HepG2 (cell line): ENCODE measurements around the gene SRRM2. TPM values are rescaled to one million over a fixed set of nuclear protein-coding genes. Genes with fewer than 3 reads are reported as not detected.

ENCODE experiments used
- ELF3 ChIP-seq: IDR thresholded peaks from 2 replicates; pipeline ENCODE4 v1.6.1; 2016; ENCODE audit warnings: missing genetic modification reagents, missing compliant biosample characterization
- ETV5 ChIP-seq: IDR thresholded peaks from 2 replicates; pipeline ENCODE4 v1.6.1; 2018; ENCODE audit warnings: missing biosample characterization, missing genetic modification reagents, inconsistent platforms, borderline replicate concordance
- KLF9 ChIP-seq: IDR thresholded peaks from 2 replicates; pipeline ENCODE4 v1.6.1; 2016; ENCODE audit warnings: low read depth
- POLR2AphosphoS5 ChIP-seq: IDR thresholded peaks from 2 replicates; pipeline ENCODE4 v1.6.1; 2012; ENCODE audit warnings: low read depth, low read length
- SAP130 ChIP-seq: IDR thresholded peaks from 2 replicates; pipeline ENCODE4 v1.6.1; 2016; ENCODE audit warnings: low read depth
- UBTF ChIP-seq: sonication (generic); formaldehyde crosslinking; IDR thresholded peaks from 2 replicates; pipeline ENCODE4 v1.4.0; 2020; ENCODE audit warnings: mild to moderate bottlenecking, missing genetic modification reagents
- ZBTB34 ChIP-seq: sonication (generic); formaldehyde crosslinking; IDR thresholded peaks from 2 replicates; pipeline ENCODE4 v1.8.0; 2022; ENCODE audit warnings: mild to moderate bottlenecking, missing genetic modification reagents
- ZC3H13 ChIP-seq: sonication (generic); formaldehyde crosslinking; IDR thresholded peaks from 2 replicates; pipeline ENCODE4 v1.8.1; 2023; ENCODE audit warnings: mild to moderate bottlenecking, missing genetic modification reagents, moderate library complexity
- ZNF12 ChIP-seq: sonication (generic); formaldehyde crosslinking; IDR thresholded peaks from 2 replicates; pipeline ENCODE4 v1.5.0; 2020; ENCODE audit warnings: missing genetic modification reagents
- polyA plus RNA-seq, 8 experiments: library from polyadenylated mRNA; depleted of rRNA in 3 of 8; stranded (reverse) in 7 of 8; unstranded in 1 of 8; fragments of >200 nt; fragmentation: Illumina TruSeq in 4 of 8; extraction: Trizol in 4 of 8; gene quantifications; 2 replicates each; pipeline versions ENCODE4 v1.2.1 to v1.2.3, GENCODE V29; 2011 to 2016; ENCODE audit warnings: low read depth in 4 of 8, missing spikeins in 1 of 8, mixed read lengths in 1 of 8; ENCODE audit not compliant: insufficient read depth in 1 of 8
- total RNA-seq, 5 experiments: library from RNA; depleted of rRNA; stranded (reverse); fragments of >200 nt; fragmentation: Illumina TruSeq; extraction: Trizol; gene quantifications; 2 replicates each; pipeline ENCODE4 v1.2.3, GENCODE V29; 2016; ENCODE audit warnings: low read depth in 1 of 5
- TF ChIP-seq, protein P1 (sequence below): sonication (generic); formaldehyde crosslinking; IDR thresholded peaks from 2 replicates; pipeline ENCODE4 v1.5.0; 2020; ENCODE audit warnings: missing genetic modification reagents

The SRRM2 gene
- total and polyA plus RNA-seq, 2 of the 13 experiments (the other 11 are each of a cell fraction or from before 2014, with no cell fraction given): 50.4 to 112 TPM

DNA sequence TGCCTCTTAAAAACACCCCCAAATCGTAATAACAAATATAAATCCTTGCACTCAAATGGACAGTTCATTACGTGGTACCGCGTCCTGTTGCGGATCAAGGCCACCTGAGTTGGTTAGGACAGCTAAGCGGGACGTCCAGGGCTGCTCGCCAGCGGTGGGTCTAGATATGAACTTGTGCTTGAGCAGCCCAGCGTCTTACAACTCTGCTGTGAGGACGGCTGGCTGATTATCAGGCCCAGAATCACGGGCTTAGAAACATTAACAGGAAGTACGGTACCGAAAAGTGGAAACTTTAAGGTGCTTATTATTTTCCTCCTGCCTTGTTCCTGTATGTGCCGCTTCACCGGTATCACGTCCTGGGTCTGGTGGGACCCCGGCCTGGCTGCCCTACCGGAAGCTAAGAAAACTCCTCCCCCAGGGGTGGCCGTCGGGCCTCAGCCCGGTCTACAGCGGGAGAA, 832 bp upstream of the SRRM2 start (continued):
- TF ChIP-seq ZBTB34 (CRISPR knock-in tag): 0 out of 2 replicates have a peak, but pooled peaks have one; percentile 33
- TF ChIP-seq ZC3H13 (CRISPR knock-in tag): peak; percentile 68; the same call in 1 of the 2 replicates
- TF ChIP-seq UBTF (CRISPR knock-in tag): peak; percentile 87; the same call in 1 of the 2 replicates
- peak; percentile 59 for TF ChIP-seq ELF3 (CRISPR knock-in tag)
- TF ChIP-seq, protein P1, sequence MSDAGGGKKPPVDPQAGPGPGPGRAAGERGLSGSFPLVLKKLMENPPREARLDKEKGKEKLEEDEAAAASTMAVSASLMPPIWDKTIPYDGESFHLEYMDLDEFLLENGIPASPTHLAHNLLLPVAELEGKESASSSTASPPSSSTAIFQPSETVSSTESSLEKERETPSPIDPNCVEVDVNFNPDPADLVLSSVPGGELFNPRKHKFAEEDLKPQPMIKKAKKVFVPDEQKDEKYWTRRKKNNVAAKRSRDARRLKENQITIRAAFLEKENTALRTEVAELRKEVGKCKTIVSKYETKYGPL (CRISPR knock-in tag): peak; percentile 16; the same call in 1 of the 2 replicates
- TF ChIP-seq SAP130: peak; percentile 55; the same call in 1 of the 2 replicates
- peak; percentile 47; the same call in 1 of the 2 replicates for TF ChIP-seq ZNF12
- TF ChIP-seq POLR2AphosphoS5: peak; percentile 68
- TF ChIP-seq ETV5 (CRISPR knock-in tag): peak; percentile 79; the same call in 1 of the 2 replicates
- peak; percentile 34; the same call in 1 of the 2 replicates for TF ChIP-seq KLF9 (CRISPR knock-in tag)
